A549 (cell line): ENCODE results near the gene CGRRF1. TPM values are rescaled to one million over a fixed set of nuclear protein-coding genes. Genes with fewer than 3 reads are reported as not detected.

Experiments used
- ATAC-seq, 2 experiments: fragments of 200-7000 bp in 1 of 2; fragments of >200 bp in 1 of 2; cut with Nextera tagmentation in 1 of 2; cut with Tn5 transposase in 1 of 2; 3 replicates each; pipeline versions ENCODE4 v1.8.0 to v1.9.1; 2018 to 2020; ENCODE audit warnings: mild to moderate bottlenecking in 1 of 2, moderate library complexity in 1 of 2
- CTCF ChIA-PET: fragments of 300-600 bp; sonication (Branson Sonifier 250); formaldehyde crosslinking; extraction: SDS; loops from one replicate; lab custom pipeline; 2021; ENCODE audit warnings: antibody characterized with exemption, inconsistent platforms; lab: Yijun Ruan, JAX
- POLR2A ChIA-PET: fragments of 350-600 bp; formaldehyde crosslinking; extraction: SDS; loops from one replicate; lab custom pipeline; 2021; ENCODE audit warnings: antibody characterized with exemption, inconsistent platforms; lab: Yijun Ruan, JAX
- DNase-seq, 2 experiments: peaks; one replicate each; pipeline versions ENCODE4 v3.0.0 to v3.0.0-alpha.2; 2011 to 2016; ENCODE audit warnings: low read depth in 1 of 2, low spot score in 1 of 2
- FAIRE-seq: peaks from 2 replicates; lab custom pipeline; 2011; peaks lifted over from hg19 to GRCh38; lab: Jason Lieb, UNC
- H3K27ac ChIP-seq, 2 experiments: fragments of >200 bp; sonication (Bioruptor Twin); formaldehyde crosslinking; 3 replicates each; pipeline ENCODE4 v1.5.1; 2016 to 2017
- H3K4me1 ChIP-seq: fragments of >200 bp; sonication (Bioruptor Twin); formaldehyde crosslinking; 3 replicates; pipeline ENCODE4 v1.6.1; 2016
- H3K4me2 ChIP-seq: fragments of >200 bp; sonication (Bioruptor Twin); formaldehyde crosslinking; 3 replicates; pipeline ENCODE4 v1.6.1; 2016
- H3K4me3 ChIP-seq: fragments of >200 bp; sonication (Bioruptor Twin); formaldehyde crosslinking; 3 replicates; pipeline ENCODE4 v1.5.1; 2016
- H3K9me3 ChIP-seq: fragments of >200 bp; sonication (Bioruptor Twin); formaldehyde crosslinking; 3 replicates; pipeline ENCODE4 v1.6.1; 2016
- ATOH8 ChIP-seq: fragments of 250-450 bp; sonication (Bioruptor Pico); IDR thresholded peaks from 2 replicates; pipeline ENCODE4 v1.5.0; 2020; ENCODE audit warnings: low read depth, mild to moderate bottlenecking, moderate library complexity
- BCL3 ChIP-seq: fragments of >200 bp; sonication (Bioruptor Twin); formaldehyde crosslinking; IDR thresholded peaks from 3 replicates; pipeline ENCODE4 v1.6.1; 2016
- BHLHE40 ChIP-seq: IDR thresholded peaks from 2 replicates; pipeline ENCODE4 v1.6.1; 2012; ENCODE audit warnings: low read depth, low read length, inconsistent platforms
- CBX2 ChIP-seq: fragments of 200-600 bp; sonication (generic); IDR thresholded peaks from 2 replicates; pipeline ENCODE4 v1.6.1; 2016; ENCODE audit warnings: low read depth, mild to moderate bottlenecking, borderline replicate concordance
- CHD2 ChIP-seq: fragments of 150-350 bp; IDR thresholded peaks from 2 replicates; pipeline ENCODE4 v1.6.1; 2014; ENCODE audit warnings: low read length; ENCODE audit not compliant: partially characterized antibody
- CHD4 ChIP-seq: fragments of 200-600 bp; sonication (generic); IDR thresholded peaks from 2 replicates; pipeline ENCODE4 v1.6.1; 2016; ENCODE audit warnings: antibody characterized with exemption, mild to moderate bottlenecking, borderline replicate concordance
- ESRRA ChIP-seq: fragments of 150-350 bp; IDR thresholded peaks from 2 replicates; pipeline ENCODE4 v1.6.1; 2014; ENCODE audit warnings: mild to moderate bottlenecking, low read length, borderline replicate concordance
- FOSB ChIP-seq: fragments of 250-450 bp; sonication (Bioruptor Pico); IDR thresholded peaks from 2 replicates; pipeline ENCODE4 v1.5.0; 2020; ENCODE audit warnings: mild to moderate bottlenecking, moderate library complexity
- HEYL ChIP-seq: fragments of 250-450 bp; sonication (Bioruptor Pico); IDR thresholded peaks from 2 replicates; pipeline ENCODE4 v1.8.0; 2021; ENCODE audit warnings: mild to moderate bottlenecking, moderate library complexity
- HOXA7 ChIP-seq: fragments of 250-450 bp; sonication (Bioruptor Pico); IDR thresholded peaks from 2 replicates; pipeline ENCODE4 v1.5.0; 2020; ENCODE audit warnings: mild to moderate bottlenecking, moderate library complexity
- HOXB5 ChIP-seq: fragments of 250-450 bp; sonication (Bioruptor Pico); IDR thresholded peaks from 2 replicates; pipeline ENCODE4 v1.5.0; 2020; ENCODE audit warnings: mild to moderate bottlenecking, moderate library complexity
- JUNB ChIP-seq: fragments of >200 bp; sonication (Bioruptor Twin); formaldehyde crosslinking; IDR thresholded peaks from 2 replicates; pipeline ENCODE4 v1.6.1; 2016
- MAFK ChIP-seq: fragments of 450-650 bp; IDR thresholded peaks from 2 replicates; pipeline ENCODE4 v1.6.1; 2014; ENCODE audit not compliant: partially characterized antibody
- MAX ChIP-seq: IDR thresholded peaks from 2 replicates; pipeline ENCODE4 v1.6.1; 2012
- MYC ChIP-seq: IDR thresholded peaks from 2 replicates; pipeline ENCODE4 v1.6.1; 2012; ENCODE audit warnings: mild to moderate bottlenecking, inconsistent platforms, low read length, improper control_type of control experiment, borderline replicate concordance
- PBX3 ChIP-seq: IDR thresholded peaks from 2 replicates; pipeline ENCODE4 v1.6.1; 2012
- RCOR1 ChIP-seq: fragments of 150-350 bp; IDR thresholded peaks from 2 replicates; pipeline ENCODE4 v1.6.1; 2014; ENCODE audit warnings: antibody characterized with exemption, low read length, low read depth
- RNF2 ChIP-seq: fragments of 200-600 bp; sonication (generic); IDR thresholded peaks from 2 replicates; pipeline ENCODE4 v1.6.1; 2016; ENCODE audit warnings: low read depth, mild to moderate bottlenecking, antibody characterized with exemption, moderate library complexity, borderline replicate concordance
- TFCP2L1 ChIP-seq: fragments of 250-450 bp; sonication (Bioruptor Pico); IDR thresholded peaks from 2 replicates; pipeline ENCODE4 v1.5.0; 2021; ENCODE audit warnings: mild to moderate bottlenecking
- TP53 ChIP-seq: fragments of 250-450 bp; sonication (Bioruptor Pico); IDR thresholded peaks from 2 replicates; pipeline ENCODE4 v1.5.0; 2021; ENCODE audit warnings: mild to moderate bottlenecking, moderate library complexity
- WGBS: methylation state at CpG from one replicate; pipeline ENCODE4 v1.1.6; 2017; ENCODE audit errors: missing lambda C conversion rate; 5-methylcytosine and 5-hydroxymethylcytosine counted together
- polyA plus RNA-seq, 4 experiments: library from polyadenylated mRNA; depleted of rRNA in 3 of 4; stranded (reverse); fragments of >200 nt; fragmentation: RNase III in 1 of 4; extraction: RNeasy Plus Mini Kit Qiagen cat#74134 plus additional on column Dnase treatment in 1 of 4; gene quantifications; 2 replicates in 3 of 4; 3 replicates in 1 of 4; pipeline ENCODE4 v1.2.3, GENCODE V29; 2011 to 2017

CGRRF1 gene
- polyA plus RNA-seq, 2 of the 4 experiments (the other 2 are of a cell fraction), result 15.8 to 35.4 TPM

- no peak for DNase-seq
- ChIA-PET POLR2A (no interaction called here), CTCF (interaction anchor here (1.9 kb wide), 1 partner anchor 31 kb away, joined by 6 read pairs; the partner anchor contains the start of gene CNIH1)
- no peak overlapping the region for H3K4me2 ChIP-seq
- 90% methylated on average over 4 of the region's 4 CpGs for WGBS
- no peak overlapping the region for H3K27ac ChIP-seq
- H3K4me3 ChIP-seq, result no peak overlapping the region
- TF ChIP-seq MAX (no peak), CHD2 (no peak)
- H3K9me3 ChIP-seq, result peaks cover 14% of the 10 kb centered on the region
- peak; percentile 23; a peak in 4 of 6 replicates for ATAC-seq
- peaks cover 11% of the 10 kb centered on the region for H3K4me1 ChIP-seq
- FAIRE-seq, result no peak
Observed at GRCh38 chr14:54471641-54472040, 38.1 kb upstream of the CGRRF1 start.

- TF ChIP-seq ESRRA (no peak), TFCP2L1 (CRISPR knock-in tag) (no peak), BCL3 (no peak), TP53 (CRISPR knock-in tag) (no peak), CBX2 (no peak), RNF2 (no peak), ATOH8 (CRISPR knock-in tag) (no peak), HOXA7 (CRISPR knock-in tag) (no peak), BHLHE40 (no peak), CHD4 (no peak), FOSB (CRISPR knock-in tag) (no peak), HEYL (CRISPR knock-in tag) (no peak), RCOR1 (no peak), HOXB5 (CRISPR knock-in tag) (no peak)
- TF ChIP-seq, all 56 proteins: peak for 0
- POLR2A ChIA-PET, result no interaction called here
- Histone ChIP-seq H3K4me3 (no peak overlapping the region), H3K4me1 (peaks cover 11% of the 10 kb centered on the region), H3K27ac (no peak overlapping the region), H3K9me3 (peaks cover 7% of the 10 kb centered on the region), H3K4me2 (no peak overlapping the region)
- CTCF ChIA-PET, result interaction anchor here (1.9 to 2.3 kb wide), 2 partner anchors 30 to 32 kb away, joined by 6 to 7 read pairs; partner anchors contain the start of gene CNIH1
- no peak for DNase-seq
- no peak for FAIRE-seq
- 92% methylated on average over 4 of the region's 4 CpGs for WGBS
- ATAC-seq, result peak in 1 of 2 experiments; percentile 15; a peak in 2 of 6 replicates
Observed at GRCh38 chr14:54472315-54472714, 37.4 kb upstream of the CGRRF1 start.

GRCh38 chr14:54474232-54474793, 35.4 kb upstream of the CGRRF1 start:
- POLR2A ChIA-PET, result interaction anchor here (0.5 to 1.3 kb wide), 2 partner anchors 27 to 35 kb away, joined by 3 read pairs; no protein-coding TSS in a partner anchor
- 94% methylated on average over 2 of the region's 2 CpGs for WGBS
- CTCF ChIA-PET, result interaction anchor here (2.3 kb wide), 1 partner anchor 32 kb away, joined by 7 read pairs; no protein-coding TSS in a partner anchor
- no peak for TF ChIP-seq JUNB
- TF ChIP-seq HOXA7 (CRISPR knock-in tag), result no peak
- no peak for TF ChIP-seq MAFK
- TF ChIP-seq MYC, result no peak
- TF ChIP-seq BHLHE40, result no peak
- TF ChIP-seq PBX3, result no peak
- no peak for TF ChIP-seq RNF2
- Histone ChIP-seq H3K4me3 (no peak overlapping the region), H3K27ac (no peak overlapping the region), H3K4me1 (peaks cover 11% of the 10 kb centered on the region), H3K4me2 (no peak overlapping the region), H3K9me3 (no peaks in the 10 kb centered on the region)
- DNase-seq (no peak), ATAC-seq (no peak), FAIRE-seq (no peak)
